ENCODE measurements around the gene LRRC75A.

LRRC75A gene

DNA sequence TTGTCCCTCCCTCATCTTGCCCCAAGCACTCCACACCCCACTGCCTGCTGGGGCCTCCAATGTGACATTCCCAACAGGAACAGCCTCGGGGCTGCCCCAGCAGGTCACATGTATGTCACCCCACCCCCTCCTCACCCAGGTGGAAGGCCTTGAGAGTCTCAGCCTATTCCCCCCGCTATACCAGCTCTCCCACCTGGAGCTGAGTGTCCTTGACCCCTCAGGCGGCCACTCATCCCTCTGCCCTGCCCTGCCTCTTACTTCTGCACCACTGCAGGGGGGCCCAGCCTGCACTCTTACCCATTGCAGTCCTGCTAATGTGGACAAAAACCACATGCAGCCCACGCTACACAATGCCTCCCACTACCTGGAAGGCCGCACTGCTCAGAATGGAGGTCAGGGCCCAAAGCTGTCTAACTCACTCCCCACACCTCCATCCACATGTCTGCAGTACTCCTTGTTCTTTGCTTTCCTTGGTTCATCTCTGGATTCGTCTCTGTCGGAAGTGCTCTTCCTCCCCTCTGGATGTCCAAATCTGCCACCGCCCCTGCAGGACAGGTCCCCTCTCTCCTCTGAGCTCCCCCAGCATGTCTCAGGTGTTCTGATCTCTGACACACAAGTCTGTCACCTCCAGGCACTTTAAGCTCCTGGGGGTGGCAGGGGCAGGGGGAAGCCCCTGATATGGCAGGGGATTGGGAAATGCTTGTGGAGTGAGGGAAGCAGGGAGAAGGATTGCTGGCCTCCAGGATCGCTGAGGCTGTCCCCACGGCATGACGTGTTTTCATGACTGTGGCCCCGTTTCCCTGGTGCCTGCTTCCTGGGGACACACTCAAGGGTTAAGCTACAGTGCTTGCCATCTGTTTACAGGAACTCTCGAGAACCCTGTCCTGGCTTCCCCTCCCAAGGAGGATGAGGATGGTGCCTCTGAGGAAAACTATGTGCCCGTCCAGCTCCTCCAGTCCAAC, 55.8 kb downstream of the LRRC75A start:
- no peak for DNase-seq (ENCODE audit: low read depth in 2 of 3, low spot score in 1 of 3)

DNA sequence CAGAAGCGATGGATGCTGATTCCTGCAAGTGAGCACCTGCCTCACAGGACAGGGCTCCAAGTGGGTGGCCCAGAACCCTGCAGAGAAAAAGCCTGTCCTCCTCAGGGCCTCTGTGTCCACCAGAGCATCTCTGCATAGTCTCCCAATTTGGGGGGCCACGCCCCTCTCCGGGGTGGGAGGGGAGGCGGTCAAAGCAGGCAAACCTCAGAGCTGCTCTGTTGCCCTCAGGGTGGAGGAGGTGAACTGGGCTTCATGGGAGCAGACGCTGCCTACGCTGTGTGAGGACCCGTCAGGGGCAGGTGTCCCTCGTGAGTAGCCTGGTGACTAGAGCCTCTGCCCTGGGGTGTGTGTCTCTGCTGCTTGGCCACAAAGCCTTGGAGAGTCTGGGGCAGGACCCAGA, 57.3 kb downstream of the LRRC75A start:
- no peak for DNase-seq (ENCODE audit: low read depth in 2 of 3, low spot score in 1 of 3)

DNA sequence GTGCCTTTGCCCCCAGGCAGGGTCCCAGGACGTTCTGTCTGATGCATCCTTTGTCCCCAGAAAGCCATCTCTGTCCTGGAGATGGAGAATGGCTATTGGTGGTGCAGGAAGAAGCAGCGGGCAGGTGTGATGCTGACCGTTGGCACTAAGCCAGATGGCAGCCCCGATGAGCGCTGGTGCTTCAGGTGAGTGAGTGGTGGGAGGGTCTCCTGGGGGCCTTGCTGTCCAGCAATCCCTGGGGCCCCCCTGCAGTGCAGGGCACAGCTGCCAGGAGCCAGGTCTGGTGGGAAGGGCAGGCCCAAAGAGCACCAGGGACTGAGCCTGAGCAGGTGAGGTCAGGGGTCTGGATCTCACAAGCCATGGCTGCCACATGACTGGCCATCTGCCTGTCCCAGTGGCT, 58.5 kb downstream of the LRRC75A start:
- no peak for DNase-seq (ENCODE audit: low read depth in 2 of 3, low spot score in 1 of 3)

DNA sequence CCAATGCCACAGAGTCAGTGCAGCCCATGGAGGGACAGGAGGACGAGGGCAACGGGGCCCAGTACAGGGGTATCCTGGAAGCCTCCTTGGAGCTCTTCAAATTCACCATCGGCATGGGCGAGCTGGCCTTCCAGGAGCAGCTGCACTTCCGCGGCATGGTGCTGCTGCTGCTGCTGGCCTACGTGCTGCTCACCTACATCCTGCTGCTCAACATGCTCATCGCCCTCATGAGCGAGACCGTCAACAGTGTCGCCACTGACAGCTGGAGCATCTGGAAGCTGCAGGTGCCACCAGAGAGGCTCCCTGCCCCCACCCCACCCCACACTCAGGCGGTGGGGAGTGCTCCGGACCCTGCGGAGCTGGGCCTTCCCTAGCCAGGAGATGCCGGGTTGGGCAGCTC, 60.0 kb downstream of the LRRC75A start:
- DNase-seq (ENCODE audit: low read depth in 2 of 3, low spot score in 1 of 3): no peak

DNA sequence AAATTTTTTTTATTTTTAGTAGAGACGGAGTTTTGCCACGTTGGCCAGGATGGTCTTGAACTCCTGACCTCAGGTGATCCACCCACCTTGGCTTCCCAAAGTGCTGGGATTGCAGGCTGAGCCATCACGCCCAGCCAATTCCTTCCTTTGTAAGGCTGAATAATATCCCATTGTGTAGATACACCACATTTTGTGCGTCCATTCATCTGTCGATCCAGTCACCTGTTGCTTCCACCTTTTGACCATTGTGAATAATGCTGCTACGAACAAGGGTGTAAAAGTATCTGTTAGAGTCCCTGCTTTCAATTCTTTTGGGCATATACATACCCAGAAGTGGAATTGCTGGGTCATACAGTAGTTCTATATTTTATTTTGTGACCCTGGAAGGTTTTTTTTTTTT, 61.3 kb downstream of the LRRC75A start:
- DNase-seq (ENCODE audit: low read depth in 2 of 3, low spot score in 1 of 3): no peak

DNA sequence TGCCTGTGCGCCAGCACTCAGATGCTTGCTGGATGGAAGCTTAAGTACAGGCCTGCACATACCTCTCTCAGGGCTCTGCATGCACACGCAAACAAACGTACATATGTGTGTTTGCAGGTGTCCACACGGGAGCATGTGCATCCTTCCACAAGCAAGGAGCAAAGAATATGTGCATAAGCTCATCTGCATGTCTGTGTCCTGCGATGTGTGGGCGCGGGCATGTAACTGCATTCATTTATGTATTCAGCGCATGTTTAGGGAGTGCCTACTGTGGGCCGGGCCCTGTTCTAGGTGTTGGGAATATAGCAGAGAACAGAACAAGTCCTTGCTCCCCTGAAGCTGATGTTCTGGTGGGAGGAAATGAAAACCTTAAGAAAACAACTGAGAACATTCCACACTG, 62.9 kb downstream of the LRRC75A start:
- DNase-seq (ENCODE audit: low read depth in 2 of 3, low spot score in 1 of 3): no peak

DNA sequence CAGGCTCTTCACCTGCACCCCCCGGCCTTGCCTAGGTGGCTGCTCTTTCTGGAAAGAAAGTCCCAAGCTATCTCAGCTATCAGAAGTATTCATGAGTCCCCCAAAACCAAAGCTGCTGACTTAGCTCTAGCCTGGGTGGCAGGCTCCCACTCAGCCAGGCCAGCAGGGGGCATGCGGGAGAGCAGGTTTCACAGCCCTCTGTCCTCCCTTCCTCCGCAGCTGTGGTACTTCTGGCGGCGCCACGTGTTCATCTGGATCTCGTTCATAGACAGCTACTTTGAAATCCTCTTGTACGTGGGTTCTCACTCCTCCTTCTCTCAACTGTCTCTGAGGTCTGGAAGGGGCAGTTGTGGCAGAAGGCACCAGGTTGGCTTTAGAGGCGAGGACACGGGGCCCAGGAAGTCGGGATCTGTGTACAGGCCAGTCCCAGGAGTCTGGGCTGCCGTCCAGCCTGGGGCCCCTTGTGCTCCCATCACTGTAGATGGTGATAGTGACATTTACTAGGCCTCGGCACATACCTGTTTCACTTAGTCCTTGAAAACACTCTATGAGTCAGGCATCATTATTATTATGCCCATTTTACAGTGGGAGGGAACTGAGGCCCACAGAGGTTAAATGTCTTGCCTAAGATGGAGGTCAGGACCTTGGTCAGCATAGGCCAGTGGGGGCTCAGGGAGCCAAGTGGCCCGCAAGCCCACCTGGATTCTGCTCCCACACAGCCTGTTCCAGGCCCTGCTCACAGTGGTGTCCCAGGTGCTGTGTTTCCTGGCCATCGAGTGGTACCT, 63.7 kb downstream of the LRRC75A start:
- no peak for DNase-seq (ENCODE audit: low read depth in 2 of 3, low spot score in 1 of 3)

DNA sequence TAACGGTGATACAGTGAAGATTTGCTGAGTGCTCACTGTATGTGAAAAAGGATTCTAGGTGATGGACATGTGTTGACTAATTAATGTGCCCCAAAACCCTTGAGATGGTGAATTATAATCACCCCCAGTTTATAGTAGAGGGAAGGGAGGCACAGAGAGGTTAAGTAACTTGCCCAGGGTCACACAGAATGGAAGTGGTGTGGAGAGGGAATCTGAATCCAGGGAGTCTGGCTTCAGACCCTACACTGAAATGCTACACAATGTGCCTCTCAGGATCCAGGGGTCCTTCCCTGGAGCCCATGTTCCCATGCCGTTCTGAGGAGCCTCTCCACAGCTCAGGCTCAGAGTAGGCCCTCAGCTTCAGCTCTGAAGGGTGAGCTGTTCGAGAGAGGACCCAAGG, 65.0 kb downstream of the LRRC75A start:
- DNase-seq (ENCODE audit: low read depth in 2 of 3, low spot score in 1 of 3): no peak

DNA sequence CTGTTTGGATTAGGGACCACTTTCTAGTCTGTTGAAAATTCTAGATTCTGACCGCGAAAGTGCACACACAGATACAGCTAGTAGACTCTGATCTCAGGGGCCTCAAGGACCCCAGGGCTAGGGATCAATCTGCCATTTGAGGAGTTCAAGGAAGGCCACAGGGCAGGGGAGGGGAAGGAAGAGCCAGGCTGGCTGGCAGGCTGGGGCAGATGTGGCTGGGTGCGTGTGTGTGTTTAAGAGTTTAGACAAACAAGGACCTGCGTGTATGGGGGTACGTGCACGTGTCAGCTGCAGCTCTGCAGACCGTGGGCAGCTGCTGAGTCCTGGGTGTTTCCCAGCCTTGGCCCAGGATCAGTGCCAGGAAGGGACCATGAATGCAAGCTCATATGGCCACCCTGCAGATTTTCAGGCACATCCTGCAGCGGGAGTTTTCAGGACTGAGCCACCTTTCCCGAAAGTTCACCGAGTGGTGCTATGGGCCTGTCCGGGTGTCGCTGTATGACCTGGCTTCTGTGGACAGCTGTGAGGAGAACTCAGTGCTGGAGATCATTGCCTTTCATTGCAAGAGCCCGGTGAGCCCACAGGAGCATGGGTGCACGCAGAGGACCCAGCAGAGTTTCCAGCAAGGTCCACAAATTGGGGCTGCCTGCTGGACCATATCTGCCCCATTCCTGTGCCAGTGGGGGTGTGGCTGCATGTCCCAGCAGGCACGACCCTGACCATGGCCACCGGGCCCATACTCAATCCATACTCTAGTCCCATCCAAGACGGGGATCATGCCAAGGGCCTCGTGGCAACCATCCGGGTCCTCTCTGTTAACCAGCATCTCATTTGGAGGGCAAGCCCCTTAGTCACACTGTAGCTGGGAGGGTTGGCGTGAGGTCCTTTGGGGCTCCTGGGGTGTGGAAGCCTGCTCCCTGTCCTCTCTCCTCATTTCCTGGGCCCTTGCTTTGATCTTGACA, 66.0 kb downstream of the LRRC75A start:
- DNase-seq (ENCODE audit: low read depth in 2 of 3, low spot score in 1 of 3): no peak

DNA sequence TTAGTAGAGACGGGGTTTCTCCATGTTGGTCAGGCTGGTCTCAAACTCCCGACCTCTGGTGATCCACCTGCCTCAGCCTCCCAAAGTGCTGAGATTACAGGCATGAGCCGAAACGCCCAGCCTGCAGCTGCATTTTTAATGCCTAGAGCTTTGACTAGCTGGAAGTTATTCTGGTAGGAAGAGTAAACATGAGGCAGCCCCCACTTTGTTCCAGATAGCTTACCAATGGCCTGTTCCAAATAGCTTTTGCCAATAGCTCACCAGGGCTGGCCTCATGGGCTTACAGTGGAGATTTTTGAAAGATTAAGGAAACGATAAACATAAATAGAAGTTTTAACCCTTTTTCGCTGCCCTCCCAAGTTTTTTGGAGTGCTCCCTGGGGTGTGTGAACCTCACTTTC, 66.8 kb downstream of the LRRC75A start:
- DNase-seq (ENCODE audit: low read depth in 2 of 3, low spot score in 1 of 3): no peak

DNA sequence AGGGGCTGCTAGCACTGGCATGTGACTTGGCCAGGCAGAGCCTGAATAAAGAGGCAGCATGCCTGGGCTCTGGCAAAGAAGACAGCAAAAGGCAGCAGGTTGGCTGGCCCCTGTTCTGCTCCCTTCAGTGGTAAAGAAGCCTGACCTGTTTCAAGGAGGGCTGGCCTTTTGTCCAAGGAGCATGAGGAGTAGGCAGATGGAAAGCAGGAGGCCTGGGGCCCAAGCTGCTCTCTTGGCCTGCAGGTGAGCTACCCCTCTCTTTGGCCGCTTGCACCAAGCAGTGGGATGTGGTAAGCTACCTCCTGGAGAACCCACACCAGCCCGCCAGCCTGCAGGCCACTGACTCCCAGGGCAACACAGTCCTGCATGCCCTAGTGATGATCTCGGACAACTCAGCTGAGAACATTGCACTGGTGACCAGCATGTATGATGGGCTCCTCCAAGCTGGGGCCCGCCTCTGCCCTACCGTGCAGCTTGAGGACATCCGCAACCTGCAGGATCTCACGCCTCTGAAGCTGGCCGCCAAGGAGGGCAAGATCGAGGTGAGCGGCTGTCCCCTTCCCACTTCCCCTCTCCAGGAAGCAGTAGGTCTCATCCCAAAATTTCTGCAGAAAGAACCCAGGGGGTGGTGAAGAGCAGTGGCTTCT, 68.6 kb downstream of the LRRC75A start:
- no peak for DNase-seq (ENCODE audit: low read depth in 2 of 3, low spot score in 1 of 3)

DNA sequence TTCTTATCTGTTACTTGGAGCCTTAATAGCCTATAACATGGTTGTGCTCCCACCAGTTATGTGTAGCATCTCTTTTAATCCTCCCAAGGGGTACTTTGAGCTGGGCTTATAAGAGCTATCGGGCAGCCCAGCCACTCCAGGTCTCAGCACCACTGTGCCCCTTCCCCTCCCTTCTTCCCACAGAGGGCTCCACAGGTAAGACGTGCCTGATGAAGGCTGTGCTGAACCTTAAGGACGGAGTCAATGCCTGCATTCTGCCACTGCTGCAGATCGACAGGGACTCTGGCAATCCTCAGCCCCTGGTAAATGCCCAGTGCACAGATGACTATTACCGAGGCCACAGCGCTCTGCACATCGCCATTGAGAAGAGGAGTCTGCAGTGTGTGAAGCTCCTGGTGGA, 69.6 kb downstream of the LRRC75A start:
- no peak for DNase-seq (ENCODE audit: low read depth in 2 of 3, low spot score in 1 of 3)

DNA sequence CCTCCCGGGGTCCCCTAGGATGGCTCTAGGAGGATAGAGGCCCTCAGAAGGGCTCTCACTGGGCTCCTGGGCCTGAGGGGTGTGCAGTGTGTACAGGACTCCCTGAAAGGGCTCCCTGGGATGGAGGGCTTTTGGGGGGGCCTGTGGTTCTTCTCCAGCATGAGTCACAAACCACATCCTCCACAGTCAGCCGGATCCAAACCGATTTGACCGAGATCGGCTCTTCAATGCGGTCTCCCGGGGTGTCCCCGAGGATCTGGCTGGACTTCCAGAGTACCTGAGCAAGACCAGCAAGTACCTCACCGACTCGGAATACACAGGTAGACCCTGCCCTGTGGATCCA, 72.1 kb downstream of the LRRC75A start:
- DNase-seq (ENCODE audit: low read depth in 2 of 3, low spot score in 1 of 3): no peak

DNA sequence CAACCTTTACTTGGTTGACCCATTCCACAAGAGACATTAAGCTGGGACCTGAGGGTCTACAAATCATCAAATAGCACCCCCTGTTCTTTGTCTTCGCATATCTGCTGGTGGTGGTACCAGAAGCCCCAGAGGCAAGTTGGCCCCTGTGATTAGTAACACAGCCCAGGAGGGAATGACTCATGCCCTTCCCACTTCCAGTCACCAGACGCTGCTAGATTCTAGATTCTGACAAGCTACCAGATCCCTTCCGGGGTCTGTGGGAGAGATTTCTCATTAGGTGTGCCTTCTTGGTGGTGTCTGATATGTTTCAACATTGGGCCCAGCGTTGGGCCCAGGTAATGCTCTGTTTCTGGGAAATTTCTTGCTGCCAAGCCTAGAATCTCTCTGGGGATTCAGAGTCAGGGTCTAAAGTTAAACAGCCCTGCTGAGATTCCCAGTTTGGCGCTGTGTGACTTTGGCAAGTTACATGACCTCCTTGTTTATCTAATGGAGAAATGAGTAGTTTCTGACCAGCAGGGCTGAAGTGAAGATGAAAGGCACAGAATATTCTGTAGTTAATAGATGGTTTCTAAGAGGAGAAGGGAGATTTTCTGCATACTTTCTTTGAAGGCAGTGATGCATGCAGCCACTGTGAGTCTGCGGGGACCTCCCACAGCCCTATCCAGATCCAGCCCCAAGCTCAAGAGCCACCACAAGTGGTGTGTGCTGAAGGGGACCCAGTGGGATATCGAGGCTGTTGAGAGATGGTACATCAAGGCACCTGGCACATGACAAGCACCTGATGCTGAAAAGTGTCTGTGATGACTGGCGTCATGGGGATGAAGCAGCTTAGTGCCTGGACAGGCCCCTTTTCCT, 72.7 kb downstream of the LRRC75A start:
- peak in 2 of 3 donors; percentile 56 to 60 for DNase-seq (ENCODE audit: low read depth in 2 of 3, low spot score in 1 of 3)

DNA sequence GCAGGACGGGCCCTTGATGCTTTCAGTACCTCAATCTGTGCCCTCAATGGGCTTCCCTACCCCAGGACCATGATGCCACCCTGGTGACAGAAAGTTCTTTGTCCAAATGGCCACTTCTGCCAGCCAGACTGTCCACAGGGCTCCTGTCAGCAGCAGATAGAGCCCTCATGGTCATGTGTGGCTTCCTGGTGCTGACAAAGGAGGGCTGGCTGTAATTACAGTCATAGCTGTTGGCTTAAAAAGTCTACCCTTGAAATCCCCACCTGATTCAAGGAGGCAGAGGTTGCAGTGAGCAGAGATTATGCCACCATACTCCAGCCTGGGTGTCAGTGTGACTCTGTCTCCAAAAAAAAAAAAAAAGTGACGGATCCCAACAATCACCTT, 73.3 kb downstream of the LRRC75A start:
- DNase-seq (ENCODE audit: low read depth in 2 of 3, low spot score in 1 of 3): no peak

DNA sequence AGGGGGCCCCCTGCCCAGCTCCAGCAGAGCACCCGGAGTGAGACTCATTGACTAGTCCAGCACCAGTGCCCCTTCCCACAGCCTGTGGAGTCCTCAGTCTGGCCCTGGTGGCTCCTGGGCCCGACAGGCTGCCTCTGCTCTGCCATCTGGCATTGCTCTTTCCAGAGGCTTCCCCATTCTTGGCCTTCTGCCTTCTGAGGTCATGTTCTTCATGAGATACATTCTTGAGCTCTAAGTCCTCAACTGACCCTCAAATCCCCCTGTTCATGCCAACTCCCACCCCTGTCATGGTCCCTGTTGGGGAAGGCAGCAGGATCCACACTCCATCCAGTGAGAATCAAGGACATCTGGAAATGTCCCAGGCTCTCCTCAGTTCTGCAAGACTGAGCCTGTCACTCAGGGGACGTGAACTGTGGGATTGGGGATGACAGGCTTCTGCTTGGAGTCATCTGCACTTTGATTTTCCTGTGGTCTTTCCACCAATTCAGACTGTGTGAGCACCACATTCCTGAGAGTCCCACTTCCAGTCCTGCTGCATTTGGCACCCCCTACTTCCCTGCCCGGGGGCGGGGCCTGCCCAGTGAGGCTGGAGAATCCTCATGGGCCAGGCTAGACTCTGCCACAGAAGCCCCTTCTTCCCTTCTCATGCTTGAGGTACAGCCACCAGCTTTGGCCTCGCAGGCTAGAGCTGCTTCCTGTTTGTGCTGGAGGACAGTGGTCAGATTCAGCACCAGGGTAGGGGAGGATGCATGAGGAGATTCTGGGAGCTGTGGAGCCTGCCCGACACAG, 73.9 kb downstream of the LRRC75A start:
- no peak for DNase-seq (ENCODE audit: low read depth in 2 of 3, low spot score in 1 of 3)

DNA sequence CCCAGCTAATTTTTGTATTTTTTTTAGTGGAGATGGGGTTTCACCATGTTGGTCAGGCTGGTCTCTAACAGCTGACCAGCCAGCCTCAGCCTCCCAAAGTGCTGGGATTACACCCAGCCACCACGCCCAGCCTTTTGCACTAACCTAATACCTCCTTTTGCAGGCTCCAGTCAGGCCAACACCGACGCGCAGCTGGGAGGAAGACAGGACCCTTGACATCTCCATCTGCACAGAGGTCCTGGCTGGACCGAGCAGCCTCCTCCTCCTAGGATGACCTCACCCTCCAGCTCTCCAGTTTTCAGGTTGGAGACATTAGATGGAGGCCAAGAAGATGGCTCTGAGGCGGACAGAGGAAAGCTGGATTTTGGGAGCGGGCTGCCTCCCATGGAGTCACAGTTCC, 74.6 kb downstream of the LRRC75A start:
- no peak for DNase-seq (ENCODE audit: low read depth in 2 of 3, low spot score in 1 of 3)

DNA sequence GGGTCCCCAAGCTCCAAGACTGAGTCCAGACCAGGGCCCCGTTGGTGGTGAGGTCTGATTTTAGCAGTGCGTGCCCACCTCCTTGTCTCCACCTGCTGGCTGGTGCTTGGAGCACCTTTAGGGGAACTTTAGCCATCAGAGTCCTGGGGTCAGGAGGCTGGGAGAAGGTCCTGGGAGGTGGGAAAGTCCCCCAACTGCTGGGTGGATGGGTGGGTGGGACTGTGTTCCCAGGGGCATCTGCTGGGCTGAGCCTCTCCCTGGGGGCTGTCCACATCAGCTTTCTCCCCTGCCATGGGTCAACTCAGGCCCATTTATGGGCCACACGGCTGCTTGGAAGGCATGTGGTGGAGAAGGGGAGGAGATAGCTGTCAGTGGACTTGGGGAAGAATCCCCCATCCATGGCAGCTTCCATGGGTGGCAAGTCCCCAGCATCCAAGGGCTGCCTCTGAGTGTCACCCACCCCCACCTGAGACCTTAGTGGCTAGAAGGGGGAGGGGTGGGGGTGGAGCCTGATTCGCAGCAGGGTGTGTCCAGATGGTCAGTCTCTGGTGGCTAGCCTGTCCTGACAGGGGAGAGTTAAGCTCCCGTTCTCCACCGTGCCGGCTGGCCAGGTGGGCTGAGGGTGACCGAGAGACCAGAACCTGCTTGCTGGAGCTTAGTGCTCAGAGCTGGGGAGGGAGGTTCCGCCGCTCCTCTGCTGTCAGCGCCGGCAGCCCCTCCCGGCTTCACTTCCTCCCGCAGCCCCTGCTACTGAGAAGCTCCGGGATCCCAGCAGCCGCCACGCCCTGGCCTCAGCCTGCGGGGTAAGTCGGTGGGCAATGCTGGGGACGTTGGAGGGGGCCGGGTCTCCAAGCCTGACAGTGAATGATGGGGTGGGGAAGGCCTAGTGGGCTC, 76.7 kb downstream of the LRRC75A start, which contains the start of gene TRPV2:
TRPV2 (plus strand) TSS at position 541 of the 894 bp plus-strand sequence. CDS start 2,098 bp downstream, outside the sequence.
- DNase-seq (ENCODE audit: low read depth in 2 of 3, low spot score in 1 of 3): no peak
